Activated naive CD8-positive, alpha-beta T cell treated with anti-CD3 and anti-CD28 coated beads for 36 hours (primary cell): ENCODE data around the gene DHH. TPM values are rescaled to one million over a fixed set of nuclear protein-coding genes. Genes with fewer than 3 reads are reported as not detected.

Experiments used
- DNase-seq: peaks from one replicate; pipeline ENCODE4 v3.0.0; 2021
- H3K27ac Mint-ChIP-seq: one replicate; pipeline ENCODE4 v1.8.0; 2022; ENCODE audit warnings: mild to moderate bottlenecking, moderate library complexity, mixed read lengths
- H3K27me3 Mint-ChIP-seq: one replicate; pipeline ENCODE4 v1.8.0; 2022; ENCODE audit warnings: mild to moderate bottlenecking, mixed read lengths
- H3K36me3 Mint-ChIP-seq: one replicate; pipeline ENCODE4 v1.8.0; 2021; ENCODE audit warnings: mild to moderate bottlenecking, mixed read lengths
- H3K4me1 Mint-ChIP-seq: one replicate; pipeline ENCODE4 v1.8.0; 2021; ENCODE audit warnings: mixed read lengths
- H3K4me3 Mint-ChIP-seq: one replicate; pipeline ENCODE4 v1.8.0; 2022; ENCODE audit warnings: mild to moderate bottlenecking, moderate library complexity, mixed read lengths
- H3K9me3 Mint-ChIP-seq: one replicate; pipeline ENCODE4 v1.8.0; 2022; ENCODE audit warnings: mixed read lengths
- total RNA-seq, 2 experiments: library from RNA; stranded (reverse); gene quantifications; one replicate each; pipeline ENCODE4 v1.2.3, GENCODE V29; 2021

The DHH gene
- total RNA-seq, 2 experiments from 2014 or later = not detected

DNA sequence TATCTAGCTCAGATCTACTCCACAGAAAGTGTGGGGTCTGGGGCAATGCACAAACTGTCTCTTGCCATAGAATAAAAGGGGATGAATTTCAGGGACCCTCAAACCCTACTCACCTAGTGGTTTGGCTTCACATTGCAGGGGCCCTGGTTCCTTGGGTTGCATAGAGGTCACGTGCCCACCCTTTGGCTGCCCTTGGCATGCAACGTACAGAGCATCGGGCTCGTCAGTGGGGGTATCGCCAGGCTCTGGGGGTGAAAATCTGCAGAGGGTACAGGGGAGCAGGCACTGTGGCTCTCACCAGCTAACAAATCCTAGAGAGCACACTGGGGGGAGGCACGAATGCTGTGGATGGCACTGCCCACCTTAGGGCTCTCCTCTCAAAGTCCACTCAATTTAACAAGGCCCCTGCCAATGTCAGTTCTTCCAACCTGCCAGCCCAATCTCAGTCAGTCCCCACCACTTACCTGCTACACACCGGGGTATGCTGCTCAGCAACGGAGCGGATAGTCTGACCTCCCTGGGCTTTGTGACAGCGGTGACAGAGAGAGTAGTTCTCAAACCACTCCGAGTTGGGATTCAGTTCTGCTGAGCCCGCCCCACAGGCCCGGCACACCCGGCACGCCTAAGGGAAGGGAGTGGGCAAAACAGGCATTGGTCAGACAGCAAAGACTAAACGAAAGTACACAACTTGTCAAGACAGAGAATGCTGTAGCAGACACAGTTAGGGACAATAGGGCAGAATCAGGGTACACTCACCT lies 42.0 kb downstream of the DHH start:
- no peaks in the 10 kb centered on the region for H3K9me3 Mint-ChIP-seq

DNA sequence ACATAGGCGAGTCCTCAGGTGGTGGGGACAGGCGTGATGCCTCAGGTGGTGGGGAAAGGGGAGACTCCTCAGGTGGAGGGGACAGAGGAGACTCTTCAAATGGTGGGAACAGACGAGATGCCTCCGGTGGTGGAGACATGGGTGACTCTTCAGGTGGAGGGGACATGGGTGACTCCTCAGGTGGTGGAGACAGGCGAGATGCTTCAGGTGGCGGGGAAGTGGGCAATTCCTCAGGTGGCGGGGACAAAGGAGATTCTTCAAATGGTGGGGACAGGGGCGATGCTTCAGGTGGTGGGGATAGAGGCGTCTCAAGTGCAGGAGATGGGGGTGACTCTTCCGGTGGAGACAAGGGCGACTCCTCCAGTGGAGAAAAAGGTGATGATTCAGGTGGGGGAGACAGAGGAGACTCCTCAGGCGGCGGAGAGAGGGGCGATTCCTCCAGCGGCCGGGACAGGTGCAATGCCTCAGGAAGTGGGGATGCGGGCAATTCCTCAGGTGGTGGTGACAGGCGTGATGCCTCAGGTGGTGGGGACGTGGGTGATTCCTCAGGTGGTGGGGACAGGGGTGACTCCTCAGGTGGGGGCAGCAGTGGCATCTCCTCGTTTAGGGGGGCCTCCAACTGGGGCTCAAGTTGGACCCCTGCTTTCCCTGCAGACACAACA lies 42.7 kb downstream of the DHH start:
- H3K9me3 Mint-ChIP-seq = no peaks in the 10 kb centered on the region
- DNase-seq = no peak
- H3K27me3 Mint-ChIP-seq = no peaks in the 10 kb centered on the region
- no peak overlapping the region for H3K27ac Mint-ChIP-seq
- no peak overlapping the region for H3K4me3 Mint-ChIP-seq
- H3K36me3 Mint-ChIP-seq = peaks cover 37% of the 10 kb centered on the region
- peaks cover 25% of the 10 kb centered on the region for H3K4me1 Mint-ChIP-seq

More for the DNA sequence above, 42.0 kb downstream of the DHH start:
- H3K4me1 Mint-ChIP-seq = peaks cover 32% of the 10 kb centered on the region
- H3K36me3 Mint-ChIP-seq = peaks cover 36% of the 10 kb centered on the region
- DNase-seq = no peak
- H3K4me3 Mint-ChIP-seq = no peak overlapping the region
- H3K27me3 Mint-ChIP-seq = no peaks in the 10 kb centered on the region
- no peak overlapping the region for H3K27ac Mint-ChIP-seq

DNA sequence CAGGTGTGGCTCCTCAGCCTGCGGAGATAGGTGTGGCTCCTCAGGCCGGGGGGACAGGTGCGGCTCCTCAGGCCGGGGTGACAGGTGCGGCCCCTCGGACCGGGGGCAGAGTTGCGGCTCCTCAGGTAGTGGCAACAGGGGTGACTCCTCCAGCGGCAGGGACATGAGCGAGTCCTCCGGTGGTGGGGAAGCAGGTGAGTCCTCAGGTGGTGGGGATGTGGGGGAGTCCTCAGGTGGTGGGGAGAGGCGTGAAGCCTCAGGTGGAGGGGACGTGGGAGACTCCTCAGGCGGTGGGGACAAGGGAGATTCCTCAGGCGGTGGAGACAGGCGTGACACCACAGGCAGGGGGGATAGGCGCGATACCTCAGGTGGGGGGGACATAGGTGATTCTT lies 43.2 kb downstream of the DHH start:
- H3K36me3 Mint-ChIP-seq = peaks cover 37% of the 10 kb centered on the region
- peaks cover 20% of the 10 kb centered on the region for H3K4me1 Mint-ChIP-seq
- H3K27ac Mint-ChIP-seq = no peak overlapping the region
- no peak overlapping the region for H3K4me3 Mint-ChIP-seq
- no peak for DNase-seq
- no peaks in the 10 kb centered on the region for H3K9me3 Mint-ChIP-seq
- H3K27me3 Mint-ChIP-seq = no peaks in the 10 kb centered on the region

DNA sequence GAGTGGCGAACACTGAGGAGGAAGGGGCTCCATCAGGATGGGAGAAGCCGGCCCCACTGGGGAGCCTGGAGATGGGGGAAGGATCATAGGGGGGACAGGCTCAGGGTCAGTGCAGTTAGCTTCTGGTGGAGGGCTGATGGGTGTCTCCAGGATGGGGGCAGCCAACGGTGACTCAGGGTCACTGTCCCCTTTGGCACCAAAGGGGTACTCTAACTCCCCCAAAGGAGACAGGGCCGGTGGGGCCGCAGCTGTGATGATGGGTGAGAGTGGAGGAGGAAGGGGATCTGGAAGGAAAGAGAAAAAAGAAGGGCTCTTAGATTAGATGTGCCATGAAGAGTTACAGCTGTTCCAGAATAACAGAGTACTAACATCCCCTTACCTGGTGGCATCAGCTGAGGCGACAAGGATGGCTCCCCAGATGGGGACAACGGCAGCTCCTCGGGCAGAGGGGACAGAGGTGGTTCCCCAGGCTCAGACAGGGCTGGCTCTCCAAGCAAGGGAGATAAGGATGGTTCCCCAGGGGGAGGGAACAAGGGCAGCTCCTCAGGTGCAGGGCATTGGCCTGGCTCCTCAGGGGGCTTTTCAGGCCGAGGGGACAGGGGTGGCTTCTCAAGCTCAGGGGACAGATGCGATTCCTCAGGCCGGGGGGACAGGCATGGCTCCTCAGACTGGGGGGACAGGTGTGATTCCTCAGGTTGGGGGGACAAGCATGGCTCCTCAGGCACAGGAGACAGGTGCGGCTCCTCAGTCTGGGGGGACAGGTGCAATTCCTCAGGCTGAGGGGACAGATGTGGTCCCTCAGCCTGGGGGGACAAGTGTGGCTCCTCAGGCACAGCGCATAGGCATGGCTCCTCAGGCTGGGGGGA lies 43.9 kb downstream of the DHH start:
- no peak overlapping the region for H3K4me3 Mint-ChIP-seq
- H3K27ac Mint-ChIP-seq = no peak overlapping the region

DNA sequence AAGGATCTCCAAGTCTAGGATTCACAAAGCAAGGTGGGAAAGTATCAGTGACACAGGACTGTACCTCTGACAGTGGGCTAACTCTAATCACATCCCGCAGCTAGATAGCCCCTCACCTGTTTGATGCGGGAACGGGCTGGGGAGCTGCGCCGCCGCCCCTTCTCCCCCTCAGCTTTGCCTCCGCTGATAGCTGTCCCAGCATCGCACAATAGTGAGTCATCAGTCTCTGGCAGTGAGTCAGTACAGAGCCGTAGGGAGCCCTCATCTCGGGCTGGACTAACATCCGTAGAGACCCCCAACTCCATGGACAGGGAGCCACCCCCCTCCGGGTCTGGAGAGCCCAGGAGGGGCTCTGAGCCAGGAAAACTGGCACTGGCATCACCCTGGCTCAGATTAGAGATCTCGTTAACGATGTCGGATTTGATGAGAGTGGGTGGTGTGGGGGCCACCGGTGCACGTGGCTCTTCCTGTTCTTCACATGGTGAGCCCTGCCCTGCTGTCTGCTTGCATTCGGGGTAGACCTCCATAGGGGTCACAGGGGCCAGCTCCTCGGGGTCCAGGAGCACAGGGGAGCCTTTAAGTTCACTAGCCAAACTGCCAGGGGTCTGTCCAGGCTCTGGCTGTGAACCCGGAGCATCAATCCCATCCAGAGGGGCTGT lies 44.9 kb downstream of the DHH start:
- Mint-ChIP-seq H3K4me1 (peaks cover 3% of the 10 kb centered on the region), H3K4me3 (no peak overlapping the region), H3K9me3 (no peaks in the 10 kb centered on the region), H3K27me3 (no peaks in the 10 kb centered on the region), H3K27ac (no peak overlapping the region), H3K36me3 (peaks cover 39% of the 10 kb centered on the region)
- DNase-seq = no peak

More for the DNA sequence above, 43.9 kb downstream of the DHH start:
- Mint-ChIP-seq H3K9me3 (no peaks in the 10 kb centered on the region), H3K27me3 (no peaks in the 10 kb centered on the region), H3K4me1 (peaks cover 13% of the 10 kb centered on the region), H3K36me3 (peaks cover 38% of the 10 kb centered on the region)
- DNase-seq = no peak

DNA sequence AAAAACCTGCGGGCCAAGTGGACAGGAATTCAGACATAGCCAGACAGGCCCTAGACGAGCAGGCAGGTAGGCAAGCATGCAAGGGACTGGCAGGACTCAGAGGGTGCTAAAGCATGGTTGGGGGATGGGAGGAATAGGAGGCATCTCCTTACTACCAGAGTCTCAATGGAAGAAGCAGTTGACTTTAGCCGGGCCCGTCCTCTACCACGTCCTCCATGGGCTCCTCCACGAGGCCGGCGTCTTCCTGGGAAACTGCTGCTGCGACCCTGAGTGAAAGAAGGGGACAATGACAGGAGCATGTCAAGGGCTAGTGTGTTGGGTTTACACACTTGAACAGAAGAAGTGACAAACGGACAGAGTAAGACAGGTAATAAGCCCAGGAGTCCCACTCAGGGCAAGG lies 45.6 kb downstream of the DHH start:
- no peak overlapping the region for H3K4me3 Mint-ChIP-seq
- H3K4me1 Mint-ChIP-seq = peaks cover 5% of the 10 kb centered on the region
- no peaks in the 10 kb centered on the region for H3K9me3 Mint-ChIP-seq
- peaks cover 44% of the 10 kb centered on the region for H3K36me3 Mint-ChIP-seq
- H3K27ac Mint-ChIP-seq = no peak overlapping the region
- no peak for DNase-seq
- no peaks in the 10 kb centered on the region for H3K27me3 Mint-ChIP-seq

DNA sequence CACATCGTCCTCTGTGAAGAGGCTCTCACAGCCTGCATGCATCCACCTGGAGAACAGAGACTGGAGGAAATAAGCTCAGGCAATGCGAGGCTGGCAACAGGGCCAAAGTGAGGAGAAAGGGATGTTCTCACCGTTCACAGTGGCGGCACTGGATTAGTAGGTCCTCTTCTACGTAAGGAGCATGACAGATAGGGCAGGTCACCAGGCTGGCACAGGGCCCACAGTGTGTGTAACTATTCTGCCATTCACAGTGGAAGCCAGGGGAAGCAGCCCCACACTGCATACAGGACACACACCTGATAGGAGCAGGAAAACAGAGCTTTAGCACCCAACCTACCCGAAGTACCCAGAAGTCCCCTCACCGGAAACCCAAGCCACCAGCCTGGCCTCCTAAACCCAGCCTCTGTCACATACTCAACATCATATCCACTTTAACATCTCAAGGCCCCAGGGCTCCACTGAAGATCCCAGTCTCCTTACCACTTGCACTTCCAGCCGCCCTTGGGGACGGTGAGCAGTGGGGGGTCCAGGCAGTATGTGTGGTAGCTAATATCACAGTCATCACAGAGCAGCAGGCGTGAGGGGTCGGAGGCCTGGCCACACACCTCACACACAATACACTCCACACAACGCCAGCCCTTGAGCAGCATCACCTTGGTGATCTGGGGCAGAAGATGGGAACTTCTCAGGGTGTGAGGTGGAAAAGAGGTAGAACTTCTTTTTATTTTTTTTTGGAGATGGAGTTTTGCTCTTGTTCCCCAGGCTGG lies 48.3 kb downstream of the DHH start:
- Mint-ChIP-seq H3K4me1 (peaks cover 7% of the 10 kb centered on the region), H3K27ac (peak overlapping the region; percentile 16), H3K4me3 (no peak overlapping the region), H3K27me3 (no peaks in the 10 kb centered on the region), H3K36me3 (peaks cover 35% of the 10 kb centered on the region), H3K9me3 (no peaks in the 10 kb centered on the region)
- DNase-seq = no peak

DNA sequence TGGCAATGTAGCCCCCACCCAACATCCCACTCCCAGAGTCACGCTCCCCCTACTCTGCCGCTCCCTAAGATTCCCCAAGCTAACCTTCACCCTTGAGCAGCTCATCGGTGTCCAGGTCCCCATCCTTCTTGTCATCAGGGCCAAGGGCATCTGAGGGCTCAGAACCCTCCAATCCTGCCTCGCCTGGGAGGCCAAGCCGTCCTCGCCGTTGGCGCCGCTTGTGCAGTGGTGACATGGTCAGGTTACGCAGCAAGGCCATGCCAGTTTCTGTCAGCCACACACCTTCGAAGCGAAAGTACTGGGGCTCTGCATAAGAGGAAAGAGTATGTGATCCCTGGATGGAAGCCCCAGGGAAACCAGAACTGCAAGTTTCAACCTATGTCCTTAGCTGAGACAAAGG lies 49.9 kb downstream of the DHH start:
- Mint-ChIP-seq H3K4me1 (peaks cover 6% of the 10 kb centered on the region), H3K4me3 (no peak overlapping the region), H3K27ac (no peak overlapping the region), H3K36me3 (peaks cover 32% of the 10 kb centered on the region), H3K27me3 (no peaks in the 10 kb centered on the region), H3K9me3 (no peaks in the 10 kb centered on the region)
- DNase-seq = no peak

DNA sequence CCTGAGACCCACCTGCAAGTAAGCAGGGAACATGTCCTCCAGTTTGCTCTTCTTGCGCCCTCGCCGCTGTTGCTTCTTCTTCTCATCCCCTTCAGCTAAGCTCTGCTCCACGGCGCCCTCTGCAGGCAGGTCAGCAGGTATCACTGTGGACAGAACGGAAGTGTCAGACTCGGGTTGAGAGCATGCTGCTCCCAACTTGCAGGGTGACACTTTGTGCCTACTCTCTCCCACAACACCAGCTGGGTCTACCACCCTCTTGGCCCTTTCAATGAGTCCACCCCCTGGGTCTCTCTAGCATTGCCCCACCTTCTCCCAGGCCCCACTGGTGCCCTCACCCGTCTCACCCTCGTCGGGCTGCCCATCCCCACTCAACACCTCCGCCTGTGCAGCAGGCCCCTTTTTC lies 50.7 kb downstream of the DHH start:
- Mint-ChIP-seq H3K27ac (no peak overlapping the region), H3K4me3 (no peak overlapping the region), H3K4me1 (peaks cover 6% of the 10 kb centered on the region), H3K27me3 (no peaks in the 10 kb centered on the region), H3K36me3 (peaks cover 29% of the 10 kb centered on the region), H3K9me3 (no peaks in the 10 kb centered on the region)
- DNase-seq = peak; percentile 78

DNA sequence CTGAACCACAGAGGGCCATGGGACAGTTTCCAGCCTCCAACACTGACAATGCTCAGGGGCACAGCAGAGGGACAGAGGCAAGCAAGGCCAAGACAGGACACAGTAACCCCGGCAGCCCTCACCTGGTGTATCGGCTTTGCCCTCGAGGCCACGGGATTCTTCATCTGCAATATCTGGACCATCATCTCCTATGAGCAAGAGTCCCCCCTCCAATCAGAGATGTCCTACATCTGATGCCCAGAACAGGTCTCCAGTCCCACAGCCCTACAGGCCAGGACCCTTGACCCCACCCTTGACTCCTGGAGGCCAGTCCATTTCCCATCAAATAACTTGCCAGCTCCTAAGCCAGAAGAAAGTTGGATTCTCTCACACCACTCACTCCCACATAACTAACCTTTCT lies 51.4 kb downstream of the DHH start:
- H3K27me3 Mint-ChIP-seq = no peaks in the 10 kb centered on the region
- H3K27ac Mint-ChIP-seq = no peak overlapping the region
- H3K9me3 Mint-ChIP-seq = no peaks in the 10 kb centered on the region
- DNase-seq = no peak
- no peak overlapping the region for H3K4me3 Mint-ChIP-seq
- H3K36me3 Mint-ChIP-seq = peaks cover 28% of the 10 kb centered on the region
- peaks cover 6% of the 10 kb centered on the region for H3K4me1 Mint-ChIP-seq

DNA sequence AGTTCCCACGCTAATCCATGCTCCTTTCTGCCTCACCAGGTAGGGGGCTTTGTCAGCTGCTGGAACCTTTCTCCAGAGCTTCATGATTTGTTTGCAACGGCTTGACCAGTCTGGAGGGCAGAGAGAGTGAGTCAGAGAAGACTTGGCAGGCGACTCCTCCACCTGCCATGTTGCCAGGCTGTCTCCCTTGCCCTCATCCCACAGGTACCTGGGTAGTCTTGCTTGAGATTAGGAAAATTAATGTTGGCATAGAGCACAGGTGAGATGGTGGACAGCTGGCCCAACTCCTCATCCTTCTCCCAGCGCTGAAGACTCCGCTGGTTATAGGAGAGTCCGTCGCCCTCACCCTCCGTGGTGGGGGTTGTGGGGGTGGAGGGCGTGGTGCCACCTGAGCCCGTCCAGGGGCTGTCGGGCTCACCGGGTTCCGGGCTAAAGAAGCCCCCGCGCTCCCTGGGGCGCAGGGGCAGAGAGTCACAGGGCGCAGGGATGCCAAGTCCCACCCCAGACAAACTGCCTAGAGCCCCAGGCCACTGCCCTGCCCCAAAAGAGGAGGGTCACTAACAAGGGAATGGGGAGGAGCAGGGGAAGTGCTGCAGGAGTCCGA lies 52.6 kb downstream of the DHH start:
- no peaks in the 10 kb centered on the region for H3K27me3 Mint-ChIP-seq
- peak overlapping the region; percentile 16 for H3K27ac Mint-ChIP-seq
- DNase-seq = no peak
- no peak overlapping the region for H3K4me3 Mint-ChIP-seq
- peaks cover 25% of the 10 kb centered on the region for H3K36me3 Mint-ChIP-seq
- peaks cover 6% of the 10 kb centered on the region for H3K4me1 Mint-ChIP-seq
- no peaks in the 10 kb centered on the region for H3K9me3 Mint-ChIP-seq

DNA sequence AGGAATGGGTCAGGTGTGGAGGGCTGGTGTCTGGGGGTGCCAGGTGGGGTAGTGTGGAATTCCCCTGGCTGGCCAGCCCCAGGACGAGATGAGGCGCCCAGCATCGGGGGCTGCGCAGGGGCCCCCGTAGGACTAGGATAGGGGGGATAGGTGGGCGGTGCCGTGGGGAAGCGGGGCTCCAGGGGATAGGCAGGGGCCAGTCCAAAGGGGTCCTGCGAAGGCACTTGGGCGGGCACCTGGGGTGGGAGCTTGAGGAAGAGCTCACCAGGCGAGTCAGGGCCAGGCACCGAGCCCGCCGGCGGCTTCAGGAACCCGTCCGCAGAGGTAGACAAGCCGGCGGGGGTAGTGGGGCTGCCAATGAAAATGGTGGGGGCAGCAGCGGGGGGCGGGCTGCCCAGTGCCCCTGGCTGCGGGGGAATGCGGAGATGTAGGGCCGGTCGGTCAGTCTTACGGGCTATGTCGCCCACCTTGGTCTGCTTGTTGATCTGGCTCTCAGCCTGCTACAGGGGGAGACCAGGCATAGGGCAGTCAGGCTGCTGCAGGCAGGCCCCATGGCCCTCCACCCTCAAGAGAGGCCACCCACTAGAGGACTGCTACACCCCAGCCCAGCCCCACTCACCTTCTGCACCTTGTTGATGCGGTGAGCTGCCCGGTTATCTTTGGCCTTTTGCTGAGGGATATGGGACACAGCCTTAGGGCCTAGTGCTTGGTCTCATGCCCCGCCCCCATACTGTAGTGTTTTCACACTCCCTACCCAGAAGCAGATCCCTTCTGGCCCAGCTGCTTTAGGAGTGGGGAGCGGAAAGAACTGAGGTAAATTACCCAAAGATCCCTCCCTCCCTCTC lies 53.3 kb downstream of the DHH start:
- H3K4me3 Mint-ChIP-seq = no peak overlapping the region
- no peaks in the 10 kb centered on the region for H3K27me3 Mint-ChIP-seq
- H3K4me1 Mint-ChIP-seq = peaks cover 6% of the 10 kb centered on the region
- H3K36me3 Mint-ChIP-seq = peaks cover 24% of the 10 kb centered on the region
- no peaks in the 10 kb centered on the region for H3K9me3 Mint-ChIP-seq
- no peak overlapping the region for H3K27ac Mint-ChIP-seq
- DNase-seq = no peak

DNA sequence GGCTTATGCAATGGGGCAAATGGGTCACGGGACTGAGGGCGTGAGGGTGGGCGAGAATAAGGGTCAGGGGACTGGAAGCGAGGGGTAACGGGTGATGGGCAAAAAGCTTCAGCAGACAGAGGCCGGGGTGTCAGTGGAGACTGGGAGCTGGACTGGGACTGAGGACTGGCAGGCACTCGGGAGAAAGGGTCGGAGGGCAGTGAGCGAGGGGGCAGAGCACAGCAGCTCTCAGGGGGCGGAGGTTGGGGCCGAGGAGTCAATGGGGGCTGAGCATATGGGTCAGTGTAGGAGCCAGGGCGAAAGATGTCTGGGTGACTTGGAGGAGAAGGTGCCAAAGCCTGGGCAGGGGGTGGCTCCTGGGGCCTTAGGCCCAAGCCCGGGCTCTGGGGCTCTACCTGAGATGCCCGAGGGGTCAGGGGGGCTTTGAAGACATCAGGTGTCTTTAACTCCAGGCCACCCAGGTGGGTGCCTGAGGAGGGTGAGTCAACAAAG lies 54.2 kb downstream of the DHH start:
- Mint-ChIP-seq H3K4me3 (no peak overlapping the region), H3K36me3 (peaks cover 16% of the 10 kb centered on the region), H3K9me3 (no peaks in the 10 kb centered on the region), H3K4me1 (peaks cover 6% of the 10 kb centered on the region), H3K27me3 (no peaks in the 10 kb centered on the region), H3K27ac (no peak overlapping the region)
- DNase-seq = no peak
